ACHN (cell line): ENCODE results near the gene TULP1.

ENCODE experiments used
- DNase-seq: peaks from one replicate; pipeline ENCODE4 v3.0.0-alpha.2; 2015
- in situ Hi-C: cut with HindIII; loops from 2 replicates; pipeline ENCODE4 v1.10.0; 2017; ENCODE audit warnings: low sequenced_read_pairs, low pct_ligation_motif_present, low pct_unique_long_range_greater_than_20kb

TULP1 gene

GRCh38 chr6:35503534-35503933 is 9.2 kb downstream of the TULP1 start:
- no peak for DNase-seq
- in situ Hi-C loops, result no loop called here

GRCh38 chr6:35501784-35502183 is 10.9 kb downstream of the TULP1 start:
- in situ Hi-C loops, result no loop called here
- no peak for DNase-seq

GRCh38 chr6:35500782-35501181 is 11.9 kb downstream of the TULP1 start:
- DNase-seq, result no peak
- in situ Hi-C loops, result no loop called here

- in situ Hi-C loops, result no loop called here
- DNase-seq, result no peak
Observed at GRCh38 chr6:35499372-35499771, 13.3 kb downstream of the TULP1 start.

- no peak for DNase-seq
- in situ Hi-C loops, result no loop called here
Observed at GRCh38 chr6:35498422-35499067, 14.2 kb downstream of the TULP1 start.

- peak; percentile 17 for DNase-seq
- in situ Hi-C loops, result no loop called here
Observed at GRCh38 chr6:35497571-35498421, 14.9 kb downstream of the TULP1 start.

- in situ Hi-C loops, result no loop called here
- DNase-seq, result peak; percentile 54
Observed at GRCh38 chr6:35496841-35497570, 15.7 kb downstream of the TULP1 start, which contains the start of gene TEAD3. Gene TEAD3 (minus strand): TSS chr6:35497079.

- peak; percentile 35 for DNase-seq
- in situ Hi-C loops, result no loop called here
Observed at GRCh38 chr6:35496036-35496840, 16.5 kb downstream of the TULP1 start.

GRCh38 chr6:35495258-35496035 is 17.2 kb downstream of the TULP1 start:
- in situ Hi-C loops, result no loop called here
- DNase-seq, result no peak

- in situ Hi-C loops, result no loop called here
- DNase-seq, result no peak
Observed at GRCh38 chr6:35494161-35494563, 18.5 kb downstream of the TULP1 start.

- in situ Hi-C loops, result no loop called here
- no peak for DNase-seq
Observed at GRCh38 chr6:35493307-35493983, 19.3 kb downstream of the TULP1 start.

GRCh38 chr6:35492974-35493284 is 19.8 kb downstream of the TULP1 start:
- in situ Hi-C loops, result no loop called here
- DNase-seq, result no peak

- no peak for DNase-seq
- in situ Hi-C loops, result no loop called here
Observed at GRCh38 chr6:35492258-35492973, 20.3 kb downstream of the TULP1 start.

GRCh38 chr6:35491558-35492257 is 21.0 kb downstream of the TULP1 start:
- DNase-seq, result no peak
- in situ Hi-C loops, result no loop called here

GRCh38 chr6:35490821-35491557 is 21.7 kb downstream of the TULP1 start:
- in situ Hi-C loops, result no loop called here

More at GRCh38 chr6:35490821-35491557, 21.7 kb downstream of the TULP1 start:
- no peak for DNase-seq
